ENCODE data around the gene MIDN. TPM values are rescaled to one million over a fixed set of nuclear protein-coding genes. Genes with fewer than 3 reads are reported as not detected.

MIDN gene
- total and polyA plus RNA-seq, 2 donors (not counting 3 experiments of a cell fraction or from before 2014, with no cell fraction given), result 20.0 to 85.9 TPM

GRCh38 chr19:1270854-1271527 is 22.6 kb downstream of the MIDN start:
- dilution Hi-C loops (cut with MboI; ENCODE audit: extremely low pct_ligation_motif_present, low sequenced_read_pairs), result no loop called here
- Histone ChIP-seq H3K9me3 (replicated peaks; ENCODE audit: control insufficient read depth, insufficient read depth, low read length) (no peaks in the 10 kb centered on the region), H3K9ac (replicated peaks; ENCODE audit: extremely low read depth, insufficient read depth, low read length) (peak overlapping the region; percentile 97), H3K36me3 (ENCODE audit: control insufficient read depth in 2 of 2, extremely low read depth in 1 of 2, insufficient read depth in 2 of 2, low read length in 2 of 2) (peaks cover 23 to 34% of the 10 kb centered on the region in 2 experiments), H4K20me1 (replicated peaks; ENCODE audit: control insufficient read depth, extremely low read depth, insufficient read depth, low read length) (no peaks in the 10 kb centered on the region), H3K27me3 (ENCODE audit: control insufficient read depth in 2 of 2, insufficient read depth in 2 of 2, low read length in 2 of 2) (no peaks in the 10 kb centered on the region), H3K4me2 (ENCODE audit: insufficient read depth, low read length) (peak overlapping the region; percentile 96), H2AFZ (ENCODE audit: low read depth, low read length) (no peak overlapping the region), H3K9me1 (replicated peaks; ENCODE audit: control insufficient read depth, extremely low read depth, insufficient read depth, low read length) (no peaks in the 10 kb centered on the region), H3K27ac (ENCODE audit: insufficient read depth, low read depth, low read length) (no peak overlapping the region), H3K79me2 (ENCODE audit: control insufficient read depth, insufficient read depth, low read length) (peaks cover 45% of the 10 kb centered on the region), H3K4me3 (replicated peaks in 1 of 3; ENCODE audit: insufficient read depth in 1 of 3, low read depth in 1 of 3, low read length in 3 of 3) (no peak overlapping the region), H3K4me1 (ENCODE audit: control insufficient read depth, extremely low read depth, insufficient read depth, low read length) (peaks cover 38% of the 10 kb centered on the region)
- intact Hi-C loops (cut with micrococcal nuclease), result no loop called here
- DNase-seq (ENCODE audit: low read depth, low spot score), result no peak
- no TSS peak for BruUV-seq (replicated peaks)
- CTCF ChIA-PET, result interaction anchor here (3.9 kb wide), 1 partner anchor 27 kb away, joined by 42 read pairs; no protein-coding TSS in a partner anchor
- TF ChIP-seq POLR2AphosphoS5 (IDR thresholded peaks at IDR 0.05; ENCODE audit: insufficient read depth, low read depth, low read length) (no peak), EZH2 (IDR thresholded peaks at IDR 0.05; ENCODE audit: borderline replicate concordance, low read depth, low read length, severe bottlenecking) (no peak), FOS (IDR thresholded peaks at IDR 0.05; ENCODE audit: borderline replicate concordance, insufficient read depth, low read length) (no peak), POLR2A (IDR thresholded peaks at IDR 0.05; ENCODE audit: low read depth, low read length) (no peak), JUN (IDR thresholded peaks at IDR 0.05; ENCODE audit: borderline replicate concordance, insufficient read depth, insufficient read length, low read depth) (no peak), MYC (IDR thresholded peaks at IDR 0.05; ENCODE audit: low read depth, low read length) (no peak), CTCF (IDR thresholded peaks at IDR 0.05; ENCODE audit: extremely low read depth in 1 of 2, insufficient read depth in 1 of 2, low read depth in 1 of 2, low read length in 2 of 2) (no peak), MAX (IDR thresholded peaks at IDR 0.05; ENCODE audit: insufficient read depth, insufficient read length) (no peak), GATA2 (IDR thresholded peaks at IDR 0.05; ENCODE audit: insufficient read depth, insufficient read length, low read depth, low read length) (no peak)
- no peak for FAIRE-seq
- POLR2A ChIA-PET, result no interaction called here

All from endothelial cell of umbilical vein (primary cell).